IMR-90 (cell line): ENCODE measurements around the gene ADAMTSL5. TPM values are rescaled to one million over a fixed set of nuclear protein-coding genes. Genes with fewer than 3 reads are reported as not detected.

ENCODE experiments used
- ATAC-seq: fragments of 200-7000 bp; cut with Tn5 transposase; 2 replicates; pipeline ENCODE4 v1.9.1; 2020; ENCODE audit warnings: low read depth, mild to moderate bottlenecking, moderate library complexity
- BruUV-seq: library from RNA; stranded (reverse); fragments of 400-500 nt; replicated peaks from 2 replicates; lab custom pipeline; 2021; lab: Mats Ljungman, UMichigan
- CTCF ChIA-PET: fragments of 300-600 bp; formaldehyde crosslinking; extraction: SDS; loops from one replicate; lab custom pipeline; 2021; ENCODE audit warnings: antibody characterized with exemption; lab: Yijun Ruan, JAX
- POLR2A ChIA-PET: fragments of 300-600 bp; sonication (Branson Sonifier 250); formaldehyde crosslinking; loops from one replicate; lab custom pipeline; 2022; ENCODE audit warnings: antibody characterized with exemption; ENCODE audit not compliant: unreplicated experiment; lab: Charles Lee
- DNase-seq: peaks from one replicate; pipeline ENCODE4 v3.0.0; 2013
- H2AFZ ChIP-seq: replicated peaks from 2 replicates; pipeline ENCODE3; 2013; ENCODE audit warnings: low read length, mild to moderate bottlenecking; ENCODE audit not compliant: poor library complexity
- H2AK5ac ChIP-seq: 2 replicates; pipeline ENCODE4 v1.6.1; 2013; ENCODE audit warnings: low read depth, low read length, inconsistent platforms
- H2AK9ac ChIP-seq: replicated peaks from 2 replicates; pipeline ENCODE3; 2013; ENCODE audit warnings: mild to moderate bottlenecking, low read depth, low read length, moderate library complexity; ENCODE audit not compliant: poor library complexity
- H2BK120ac ChIP-seq: 2 replicates; pipeline ENCODE4 v1.6.1; 2013; ENCODE audit warnings: low read depth, low read length, inconsistent platforms
- H2BK15ac ChIP-seq: 3 replicates; pipeline ENCODE4 v1.6.1; 2013; ENCODE audit warnings: low read depth, low read length, inconsistent platforms
- H2BK20ac ChIP-seq: 2 replicates; pipeline ENCODE4 v1.6.1; 2013; ENCODE audit warnings: low read depth, mild to moderate bottlenecking, inconsistent platforms, low read length, moderate library complexity
- H2BK5ac ChIP-seq: 2 replicates; pipeline ENCODE4 v1.6.1; 2013; ENCODE audit warnings: mild to moderate bottlenecking, low read depth, low read length, inconsistent platforms; ENCODE audit not compliant: poor library complexity, severe bottlenecking
- H3K14ac ChIP-seq: replicated peaks from 2 replicates; pipeline ENCODE4 v1.6.1; 2013; ENCODE audit warnings: low read depth, low read length, inconsistent platforms
- H3K18ac ChIP-seq: 2 replicates; pipeline ENCODE4 v1.6.1; 2013; ENCODE audit warnings: low read depth, low read length, control low read depth
- H3K23ac ChIP-seq: 2 replicates; pipeline ENCODE4 v1.6.1; 2013; ENCODE audit warnings: low read depth, low read length, inconsistent platforms
- H3K27ac ChIP-seq: 2 replicates; pipeline ENCODE4 v1.5.1; 2013; ENCODE audit warnings: mild to moderate bottlenecking, control low read depth, low read length; ENCODE audit not compliant: insufficient read depth
- H3K27me3 ChIP-seq: 2 replicates; pipeline ENCODE4 v1.6.1; 2013; ENCODE audit warnings: low read length; ENCODE audit not compliant: control insufficient read depth, insufficient read depth
- H3K36me3 ChIP-seq: 2 replicates; pipeline ENCODE4 v1.6.1; 2013; ENCODE audit warnings: low read length, mixed read lengths; ENCODE audit not compliant: control insufficient read depth, insufficient read depth
- H3K4ac ChIP-seq: 2 replicates; pipeline ENCODE4 v1.6.1; 2013; ENCODE audit warnings: low read depth, low read length, inconsistent platforms
- H3K4me1 ChIP-seq: 2 replicates; pipeline ENCODE4 v1.6.1; 2013; ENCODE audit warnings: low read length, mixed read lengths; ENCODE audit not compliant: control insufficient read depth, insufficient read depth
- H3K4me2 ChIP-seq: 2 replicates; pipeline ENCODE4 v1.6.1; 2013; ENCODE audit warnings: low read depth, mild to moderate bottlenecking, control low read depth, low read length, moderate library complexity
- H3K4me3 ChIP-seq: 2 replicates; pipeline ENCODE4 v1.5.1; 2013; ENCODE audit warnings: low read depth, mild to moderate bottlenecking, control low read depth, low read length, moderate library complexity; ENCODE audit not compliant: insufficient read depth
- H3K56ac ChIP-seq: 2 replicates; pipeline ENCODE4 v1.6.1; 2013; ENCODE audit warnings: low read length, inconsistent platforms; ENCODE audit not compliant: insufficient read depth; ENCODE audit errors: extremely low read depth
- H3K79me1 ChIP-seq, 2 experiments: 2 replicates each; pipeline ENCODE4 v1.6.1; 2013; ENCODE audit warnings: low read length in 2 of 2, inconsistent platforms in 1 of 2, low read depth in 1 of 2
- H3K9ac ChIP-seq: 2 replicates; pipeline ENCODE4 v1.6.1; 2013; ENCODE audit warnings: low read depth, low read length, control low read depth
- H3K9me1 ChIP-seq: 2 replicates; pipeline ENCODE4 v1.6.1; 2013; ENCODE audit warnings: low read length, inconsistent platforms; ENCODE audit not compliant: insufficient read depth
- H3K9me3 ChIP-seq: 2 replicates; pipeline ENCODE4 v1.6.1; 2013; ENCODE audit warnings: low read length; ENCODE audit not compliant: control insufficient read depth, insufficient read depth
- H4K20me1 ChIP-seq: 2 replicates; pipeline ENCODE4 v1.6.1; 2013; ENCODE audit warnings: low read length, inconsistent platforms; ENCODE audit not compliant: insufficient read depth
- H4K5ac ChIP-seq: 2 replicates; pipeline ENCODE4 v1.6.1; 2013; ENCODE audit warnings: mild to moderate bottlenecking, low read depth, low read length, control low read depth
- H4K8ac ChIP-seq, 2 experiments: 2 replicates each; pipeline ENCODE4 v1.6.1; 2013; ENCODE audit warnings: low read depth in 2 of 2, low read length in 2 of 2, control low read depth in 1 of 2, inconsistent platforms in 1 of 2
- H4K91ac ChIP-seq: 2 replicates; pipeline ENCODE4 v1.6.1; 2013; ENCODE audit warnings: low read depth, low read length, inconsistent platforms; ENCODE audit not compliant: insufficient read depth
- BHLHE40 ChIP-seq: fragments of 150-350 bp; IDR thresholded peaks from 2 replicates; pipeline ENCODE4 v1.6.1; 2016; ENCODE audit warnings: mild to moderate bottlenecking, low read depth, low read length
- CEBPB ChIP-seq: IDR thresholded peaks from 2 replicates; pipeline ENCODE4 v1.6.1; 2012; ENCODE audit warnings: low read depth, low read length, improper control_type of control experiment
- ELK1 ChIP-seq: fragments of 150-350 bp; IDR thresholded peaks from 2 replicates; pipeline ENCODE4 v1.6.1; 2016; ENCODE audit warnings: low read depth, mild to moderate bottlenecking, low read length, moderate library complexity, borderline replicate concordance
- MAFK ChIP-seq: IDR thresholded peaks from 2 replicates; pipeline ENCODE4 v1.6.1; 2012; ENCODE audit warnings: low read depth, low read length, improper control_type of control experiment
- WGBS, 2 experiments: methylation state at CpG; one replicate each; pipeline versions ENCODE4 v1.1.5 to v1.1.7; 2013; ENCODE audit warnings: missing lambda C conversion rate in 2 of 2; ENCODE audit not compliant: insufficient read length in 1 of 2; ENCODE audit errors: extremely low coverage in 2 of 2; 5-methylcytosine and 5-hydroxymethylcytosine counted together
- dilution Hi-C: fragments of 300-500 bp; cut with HindIII; formaldehyde crosslinking; loops from one replicate; pipeline ENCODE4 v1.14.3; 2018; ENCODE audit warnings: low sequenced_read_pairs; ENCODE audit not compliant: unreplicated experiment
- in situ Hi-C: fragments of 300-500 bp; cut with MboI; formaldehyde crosslinking; loops from 3 replicates; pipeline ENCODE4 v1.14.3; 2019; ENCODE audit warnings: low sequenced_read_pairs, inconsistent platforms, mixed read lengths
- intact Hi-C: fragments of 100-400 bp; cut with micrococcal nuclease; formaldehyde crosslinking; loops from 2 replicates; pipeline ENCODE4 v1.10.0; 2022
- polyA plus RNA-seq, 3 experiments: library from polyadenylated mRNA; depleted of rRNA; stranded (reverse); fragments of >200 nt; gene quantifications; 2 replicates each; pipeline ENCODE4 v1.2.3, GENCODE V29; 2012; ENCODE audit warnings: low replicate concordance in 1 of 3
- total RNA-seq: library from RNA; depleted of rRNA; stranded (reverse); fragments of >200 nt; gene quantifications from 2 replicates; pipeline ENCODE4 v1.2.3, GENCODE V29; 2012

Gene ADAMTSL5
- total and polyA plus RNA-seq, 2 of the 4 experiments (the other 2 are of a cell fraction), result 0.90 to 10.8 TPM

- no peak overlapping the region for H2BK15ac ChIP-seq
- POLR2A ChIA-PET, result no interaction called here
- peaks cover 10 to 54% of the 10 kb centered on the region in 2 experiments for H3K79me1 ChIP-seq
- H3K9me3 ChIP-seq, result no peaks in the 10 kb centered on the region
- TF ChIP-seq MAFK (no peak), BHLHE40 (no peak), ELK1 (no peak), CEBPB (no peak)
- dilution Hi-C loops, result no loop called here
- H3K27ac ChIP-seq, result no peak overlapping the region
- no peak for ATAC-seq
- peaks cover 9% of the 10 kb centered on the region for H3K36me3 ChIP-seq
- no peak overlapping the region for H3K4ac ChIP-seq
- peaks cover 57% of the 10 kb centered on the region for H4K20me1 ChIP-seq
- H3K4me2 ChIP-seq, result no peak overlapping the region
- no peak overlapping the region for H3K23ac ChIP-seq
- H3K4me3 ChIP-seq, result no peak overlapping the region
- no peak overlapping the region for H3K14ac ChIP-seq
- H3K27me3 ChIP-seq, result peaks cover 19% of the 10 kb centered on the region
- intact Hi-C loops, result no loop called here
- H2AK9ac ChIP-seq, result no peak overlapping the region
- no peak overlapping the region for H4K8ac ChIP-seq
- no peak overlapping the region for H4K5ac ChIP-seq
- BruUV-seq, result no TSS peak
- no peak overlapping the region for H4K91ac ChIP-seq
- DNase-seq, result no peak
- WGBS, 2 experiments, result 99% methylated on average over 13 of the region's 31 CpGs; no CpG with 5 or more reads in 1 of the 2 experiments
- no peak overlapping the region for H2AFZ ChIP-seq
- peaks cover 3% of the 10 kb centered on the region for H3K4me1 ChIP-seq
- in situ Hi-C loops, result no loop called here
- H2BK5ac ChIP-seq, result no peak overlapping the region
- no peak overlapping the region for H2BK120ac ChIP-seq
- H3K56ac ChIP-seq, result no peak overlapping the region
- H2BK20ac ChIP-seq, result no peak overlapping the region
- CTCF ChIA-PET, result no interaction called here
- no peak overlapping the region for H3K18ac ChIP-seq
- no peak overlapping the region for H2AK5ac ChIP-seq
- 0 out of 2 replicates have a peak, but pooled peaks cover 3% of the 10 kb centered on the region for H3K9me1 ChIP-seq
- H3K9ac ChIP-seq, result no peak overlapping the region
Observed at GRCh38 chr19:1475751-1476437, 36.9 kb downstream of the ADAMTSL5 start.
